HG03039 (cell line): ENCODE results near the gene DEPDC1B.
A peak's percentile ranks its signal among the peaks of the same experiment; 100 is the strongest.
"Not testable (repeated sequence)": the region's sequence is repeated elsewhere in the genome, so short reads cannot be mapped to it uniquely, and the experiment has no call there.

Experiments
- ATAC-seq: cut with Tn5 transposase; IDR thresholded peaks from one replicate; pipeline ENCODE4 v1.9.1; 2021; ENCODE audit warnings: mild to moderate bottlenecking, moderate library complexity; ENCODE audit not compliant: unreplicated experiment

DEPDC1B gene

DNA sequence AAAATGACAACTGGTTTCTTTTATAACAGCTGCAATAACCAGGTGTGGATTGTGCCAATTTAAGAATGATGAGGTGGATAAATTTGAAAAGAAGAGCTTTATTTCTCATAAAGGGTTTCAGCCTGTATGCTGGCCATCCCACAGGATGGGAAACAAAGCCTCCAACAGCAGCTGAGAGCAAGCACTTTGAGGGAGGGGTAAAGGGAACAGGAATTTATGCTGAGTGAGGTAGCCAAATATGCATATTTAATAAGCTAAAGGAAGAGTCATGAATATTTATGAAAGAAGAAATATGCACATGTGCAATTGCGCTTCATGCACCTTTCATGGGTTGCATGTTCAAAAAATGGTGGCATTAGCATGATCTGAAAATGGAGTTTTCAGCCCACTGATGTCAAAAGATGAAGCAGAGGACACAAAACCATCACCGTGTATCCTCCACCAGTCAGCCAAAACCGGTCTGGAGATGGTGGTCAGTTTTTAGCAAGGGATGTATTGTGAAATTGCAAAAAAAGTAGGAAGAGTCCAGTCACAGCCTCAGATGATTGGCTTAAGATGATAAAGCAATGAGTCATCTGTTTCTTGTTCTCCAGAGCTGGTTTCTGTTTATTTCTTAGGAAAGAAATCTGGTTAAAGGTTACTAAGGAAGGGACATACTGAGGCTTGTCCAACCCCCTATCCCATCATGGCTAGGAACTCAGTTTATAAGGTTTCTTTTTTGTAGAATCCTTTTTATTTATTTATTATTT, 47.9 kb downstream of the DEPDC1B start:
- ATAC-seq: no peak

DNA sequence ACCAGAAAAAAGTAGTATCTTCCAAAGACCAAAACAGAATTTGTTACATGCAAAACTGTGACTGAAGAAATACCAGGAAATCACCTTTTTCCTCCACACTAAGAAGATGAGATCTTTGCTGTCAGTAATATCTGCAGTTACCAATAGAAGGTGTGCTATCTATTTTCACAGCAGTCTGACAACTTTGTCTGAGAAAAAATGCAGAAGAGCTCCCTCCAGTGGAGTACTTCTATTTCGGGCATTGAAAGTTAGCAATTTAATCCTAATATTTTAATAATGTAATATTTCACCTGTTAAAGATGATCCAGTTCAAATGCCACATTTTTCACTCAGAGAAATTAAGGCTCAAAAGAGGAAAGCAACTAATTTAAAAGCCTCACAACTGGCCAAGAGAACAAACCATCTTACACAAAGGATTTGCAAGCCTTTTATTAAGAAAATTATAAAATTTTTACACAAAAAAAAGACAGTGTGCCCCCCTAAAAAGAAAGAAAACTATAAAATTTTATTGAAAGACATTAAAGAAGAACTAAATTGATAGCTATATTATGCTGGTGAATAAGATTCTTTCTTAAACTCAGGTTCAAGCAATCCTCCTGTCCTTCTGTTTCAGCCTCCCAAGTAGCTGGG, 50.6 kb downstream of the DEPDC1B start:
- ATAC-seq: peak; percentile 62

DNA sequence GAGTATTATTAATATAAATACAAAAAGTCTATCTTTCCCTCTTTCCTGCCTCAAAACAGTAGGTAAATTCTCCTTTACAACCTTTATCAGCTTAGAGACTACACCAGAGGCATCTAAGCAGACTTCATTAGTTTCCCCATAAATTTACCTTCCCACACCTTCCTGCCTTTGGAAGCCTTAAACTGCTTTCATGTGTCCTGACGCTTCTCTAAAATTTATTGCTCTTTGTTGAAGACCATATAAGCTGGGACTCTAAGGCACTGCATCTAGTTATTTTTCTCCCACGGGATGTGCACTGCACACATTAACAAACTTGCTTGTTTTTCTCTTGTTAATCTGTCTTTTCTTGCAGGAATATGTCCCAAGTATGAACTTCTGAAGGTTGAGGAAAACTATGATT, 51.8 kb downstream of the DEPDC1B start:
- ATAC-seq: no peak

DNA sequence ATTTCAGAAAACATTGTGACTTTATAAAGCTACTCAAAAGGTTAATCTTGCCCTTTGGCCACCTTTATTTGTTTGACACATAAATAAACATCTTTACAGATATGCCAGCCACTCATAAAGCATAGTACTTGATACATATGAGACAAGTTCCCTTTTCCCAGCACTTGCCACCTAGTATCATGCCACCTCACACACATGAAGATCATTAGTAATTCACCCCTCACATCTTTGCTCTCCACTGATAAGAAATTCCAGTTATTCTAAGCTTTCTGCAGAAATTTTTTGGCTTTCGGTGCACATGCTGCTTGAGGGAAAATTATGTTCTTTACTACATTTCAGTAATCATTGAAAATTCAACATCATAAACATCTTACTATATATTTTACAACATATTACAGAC, 59.1 kb downstream of the DEPDC1B start:
- ATAC-seq: no peak

DNA sequence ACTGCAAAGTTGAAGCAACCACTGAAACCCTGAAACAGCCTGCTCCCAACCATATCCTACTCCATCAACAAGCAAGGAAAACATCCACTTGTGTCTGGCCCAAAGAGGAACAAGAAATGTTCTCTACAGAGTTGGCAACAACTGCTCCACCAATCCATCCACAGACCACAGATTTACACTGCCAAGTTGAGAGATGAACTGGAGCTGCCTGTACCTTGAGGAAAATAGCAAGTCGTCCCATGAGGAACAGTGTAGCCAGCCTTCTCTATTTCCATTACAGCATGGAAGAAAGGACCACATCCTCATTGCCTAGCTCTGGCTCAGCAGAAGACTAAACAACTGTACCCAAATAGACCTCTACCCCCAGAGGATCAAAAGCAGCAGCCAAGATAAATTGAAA, 60.4 kb downstream of the DEPDC1B start:
- ATAC-seq: no peak

DNA sequence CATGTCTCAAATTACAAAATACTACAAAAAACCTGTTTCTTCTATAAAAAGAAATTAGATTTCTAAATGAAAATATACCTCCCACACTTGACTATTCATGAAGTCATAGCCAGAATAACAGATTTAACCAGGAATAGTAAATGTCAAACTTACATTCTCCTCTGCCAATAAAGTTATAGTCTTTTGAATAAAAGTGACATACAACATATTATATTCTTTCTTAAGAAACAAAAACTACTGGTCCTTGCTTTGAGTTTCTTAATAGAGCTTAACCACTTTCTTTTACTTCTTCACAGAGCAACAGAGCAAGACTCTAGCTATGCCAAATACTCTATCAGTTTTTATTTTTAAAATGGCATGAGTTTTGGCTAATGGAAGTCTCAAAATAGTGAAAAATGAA, 61.7 kb downstream of the DEPDC1B start:
- no peak for ATAC-seq

DNA sequence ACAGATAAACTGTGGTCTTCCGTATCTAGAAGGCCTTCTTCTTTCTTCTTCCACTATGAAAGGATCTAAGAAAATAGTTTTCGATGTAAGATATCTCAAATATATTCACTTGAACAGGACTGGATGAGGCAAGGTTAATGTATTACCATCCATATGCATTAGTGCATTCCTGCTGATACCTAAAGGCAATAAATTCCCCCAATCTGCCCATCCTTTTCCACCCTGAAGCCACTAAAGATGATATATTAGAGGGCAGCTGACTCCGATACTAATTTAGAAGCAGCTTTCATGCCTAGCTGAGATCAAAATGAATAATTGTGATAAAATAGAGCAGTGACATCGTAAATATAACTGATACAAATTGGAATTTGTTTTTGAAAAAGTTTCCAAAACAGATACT, 63.3 kb downstream of the DEPDC1B start:
- no peak for ATAC-seq

DNA sequence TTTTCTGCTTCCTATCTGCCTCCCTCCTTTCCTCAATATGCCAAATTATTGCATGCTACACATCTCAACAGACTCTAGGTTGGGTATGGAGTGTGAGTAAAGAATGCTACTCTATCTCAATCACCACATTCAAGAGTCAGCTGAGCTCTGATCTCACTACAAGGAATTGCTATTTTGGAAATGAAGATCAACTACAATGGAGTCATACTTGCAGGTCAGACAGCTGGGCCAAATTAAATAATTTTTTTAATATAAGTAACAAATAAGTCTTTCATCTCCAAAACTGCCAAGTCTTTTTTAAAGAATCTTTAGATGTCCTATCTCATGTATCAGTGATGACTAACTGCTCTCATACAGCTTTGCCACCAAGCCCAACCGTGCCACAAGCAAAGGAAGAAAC, 64.0 kb downstream of the DEPDC1B start:
- no peak for ATAC-seq

DNA sequence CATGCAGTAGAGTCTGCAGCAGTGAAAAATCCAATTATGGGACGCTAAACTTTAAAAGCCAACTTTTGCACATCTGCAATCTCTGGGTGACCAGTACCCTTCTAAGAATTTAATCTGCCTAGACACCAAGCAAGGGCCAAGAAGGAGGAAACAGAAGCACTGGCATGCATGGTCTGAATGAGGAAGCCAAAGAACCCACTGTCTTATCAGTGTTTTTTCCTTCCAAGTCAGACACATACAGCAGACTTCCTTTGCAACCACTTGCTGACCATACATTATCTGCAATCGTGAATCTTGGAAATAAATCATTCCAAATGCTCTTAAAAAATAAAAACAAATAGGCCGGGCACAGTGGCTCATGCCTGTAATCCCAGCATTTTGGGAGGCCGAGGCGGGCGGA, 65.9 kb downstream of the DEPDC1B start:
- ATAC-seq: no peak

DNA sequence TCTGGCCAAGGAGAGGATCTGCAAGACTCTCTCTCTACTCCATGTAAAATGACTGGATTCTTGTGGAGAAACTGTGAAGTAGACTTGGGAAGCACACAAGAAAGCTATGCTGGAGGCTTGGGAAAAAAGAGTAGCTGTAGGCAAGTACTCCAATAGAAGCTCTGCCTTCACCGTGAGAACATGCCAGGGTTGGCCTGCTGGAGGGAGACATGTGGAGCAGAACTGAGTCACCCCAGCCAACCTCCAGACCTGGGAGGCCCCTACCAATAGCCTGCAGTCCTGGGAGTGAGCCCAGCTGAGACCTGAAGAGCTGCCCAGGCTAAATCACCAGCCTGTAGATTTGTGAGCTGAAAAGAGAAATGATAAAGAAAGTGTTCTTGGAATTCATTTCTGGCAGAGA, 66.6 kb downstream of the DEPDC1B start:
- no peak for ATAC-seq

DNA sequence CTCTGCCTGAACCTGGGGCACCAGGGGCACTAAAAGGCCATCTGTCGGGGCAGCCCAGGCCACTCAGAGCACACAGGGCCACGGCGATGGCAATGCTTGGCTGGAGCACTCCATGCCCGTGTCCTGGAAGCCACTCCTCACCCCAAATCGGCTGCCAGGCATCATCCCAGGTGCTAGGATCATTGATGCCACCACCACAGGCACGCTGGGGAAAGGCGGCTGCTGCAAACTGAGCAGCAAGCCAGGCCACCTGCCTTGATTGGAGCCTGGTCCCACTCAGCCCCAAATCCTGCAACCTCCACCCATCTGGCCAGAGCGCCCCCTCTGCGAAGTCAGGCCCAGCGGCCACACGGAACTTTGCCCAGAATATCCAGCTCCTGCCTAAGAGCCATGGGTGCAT, 67.8 kb downstream of the DEPDC1B start:
- ATAC-seq: no peak

DNA sequence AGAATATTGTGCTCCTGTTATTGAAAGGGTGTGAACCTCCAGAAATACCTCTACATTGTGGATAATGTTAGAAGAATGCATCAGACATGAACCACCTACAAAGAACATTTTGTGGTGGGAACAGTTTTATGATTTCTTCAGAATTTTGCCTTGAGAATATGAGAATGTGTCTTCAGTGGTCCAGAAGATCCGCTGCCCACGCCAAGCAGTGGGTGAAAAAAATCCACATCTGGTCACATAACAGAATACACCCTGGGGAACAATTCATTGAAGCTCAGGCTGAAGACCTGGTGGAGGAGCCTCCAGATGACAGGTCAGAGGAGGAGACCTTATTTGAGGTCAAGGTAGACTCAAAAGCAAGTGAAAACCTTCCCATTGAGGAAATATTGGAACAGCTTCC, 69.1 kb downstream of the DEPDC1B start:
- ATAC-seq: no peak

DNA sequence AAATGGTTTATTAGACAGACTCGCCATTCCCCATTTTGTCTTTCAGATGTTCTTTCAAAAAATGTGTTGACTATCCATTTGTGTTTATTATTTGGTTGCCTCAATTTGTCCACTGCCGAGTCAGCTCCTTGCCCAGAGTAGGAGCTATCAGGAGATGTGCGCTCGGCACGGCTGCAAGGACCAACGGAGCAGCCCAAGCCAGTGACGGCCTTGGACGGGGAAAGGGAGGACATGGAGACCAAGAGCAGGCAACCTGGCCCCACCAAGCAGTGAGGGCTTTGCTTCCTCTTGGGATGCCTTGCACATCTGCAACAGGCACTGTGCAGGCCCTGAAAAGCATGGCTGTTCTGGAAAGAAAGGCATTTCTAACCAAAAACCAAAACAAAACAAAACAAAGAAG, 69.8 kb downstream of the DEPDC1B start:
- no peak for ATAC-seq

DNA sequence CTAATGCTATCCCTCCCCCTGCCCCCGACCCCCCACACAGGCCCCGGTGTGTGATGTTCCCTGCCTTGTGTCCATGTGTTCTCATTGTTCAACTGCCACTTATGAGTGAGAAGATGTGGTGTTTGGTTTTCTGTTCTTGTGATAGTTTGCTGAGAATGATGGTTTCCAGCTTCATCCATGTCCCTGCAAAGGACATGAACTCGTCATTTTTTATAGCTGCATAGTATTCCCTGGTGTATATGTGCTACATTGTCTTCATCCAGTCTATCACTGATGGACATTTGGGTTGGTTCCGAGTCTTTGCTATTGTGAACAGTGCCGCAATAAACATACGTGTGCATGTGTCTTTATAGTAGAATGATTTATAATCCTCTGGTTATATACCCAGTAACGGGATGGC, 75.1 kb downstream of the DEPDC1B start:
- not testable (repeated sequence) for ATAC-seq

DNA sequence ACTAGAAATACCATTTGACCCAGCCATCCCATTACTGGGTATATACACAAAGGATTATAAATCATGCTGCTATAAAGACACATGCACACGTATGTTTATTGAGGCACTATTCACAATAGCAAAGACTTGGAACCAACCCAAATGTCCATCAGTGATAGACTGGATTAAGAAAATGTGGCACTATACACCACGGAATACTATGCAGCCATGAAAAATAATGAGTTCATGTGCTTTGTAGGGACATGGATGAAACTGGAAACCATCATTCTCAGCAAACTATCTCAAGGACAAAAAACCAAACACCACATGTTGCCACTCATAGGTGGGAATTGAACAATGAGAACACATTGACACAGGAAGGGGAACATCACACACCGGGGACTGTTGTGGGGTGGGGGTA, 79.2 kb downstream of the DEPDC1B start:
- not testable (repeated sequence) for ATAC-seq

DNA sequence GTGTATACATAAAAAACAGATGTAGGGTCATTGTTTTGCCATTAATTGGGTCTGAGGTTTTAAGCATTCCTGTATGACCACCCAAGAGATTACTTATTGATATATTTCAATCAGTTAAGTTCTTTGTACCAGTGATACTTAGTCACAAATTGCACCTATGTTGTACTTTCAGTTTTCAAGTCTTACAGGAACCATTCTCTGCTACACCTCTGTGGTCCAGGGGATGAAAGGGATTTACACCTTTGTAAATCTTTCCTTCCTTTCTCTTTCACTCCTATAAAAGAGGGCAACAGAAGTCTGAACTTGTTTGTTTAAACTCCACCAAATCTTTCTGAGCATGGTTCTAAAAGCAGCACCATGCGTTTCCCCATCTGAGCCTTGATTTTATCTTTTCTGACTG, 86.1 kb downstream of the DEPDC1B start:
- no peak for ATAC-seq

DNA sequence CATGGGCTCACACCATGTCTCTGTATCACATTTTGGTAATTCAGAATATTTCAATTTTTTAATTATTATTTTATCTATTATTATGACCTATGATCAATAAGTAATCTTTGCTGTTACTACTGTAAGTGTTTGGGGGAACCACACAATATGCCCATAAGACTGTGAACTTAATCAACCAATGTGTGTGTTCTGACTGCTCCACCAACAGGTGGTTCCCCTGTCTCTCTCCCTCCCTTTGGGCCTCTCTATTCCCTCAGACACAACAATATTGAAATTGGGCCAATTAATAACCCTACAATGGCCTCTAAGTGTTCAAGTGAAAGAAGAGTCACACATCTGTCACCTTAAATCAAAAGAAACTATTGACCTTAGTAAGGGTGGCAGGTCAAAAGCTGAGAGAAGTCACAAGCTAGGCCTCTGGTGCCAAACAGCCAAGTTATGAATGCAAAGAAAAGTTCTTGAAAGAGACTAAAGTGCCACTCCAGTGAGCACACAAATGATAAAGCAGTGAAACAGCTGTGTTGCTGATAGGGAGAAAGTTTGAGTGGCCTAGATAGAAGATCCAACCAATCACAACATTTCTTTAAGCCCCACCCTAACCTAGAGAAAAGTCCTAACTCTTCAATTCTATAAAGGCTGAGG, 88.7 kb downstream of the DEPDC1B start:
- ATAC-seq: no peak

DNA sequence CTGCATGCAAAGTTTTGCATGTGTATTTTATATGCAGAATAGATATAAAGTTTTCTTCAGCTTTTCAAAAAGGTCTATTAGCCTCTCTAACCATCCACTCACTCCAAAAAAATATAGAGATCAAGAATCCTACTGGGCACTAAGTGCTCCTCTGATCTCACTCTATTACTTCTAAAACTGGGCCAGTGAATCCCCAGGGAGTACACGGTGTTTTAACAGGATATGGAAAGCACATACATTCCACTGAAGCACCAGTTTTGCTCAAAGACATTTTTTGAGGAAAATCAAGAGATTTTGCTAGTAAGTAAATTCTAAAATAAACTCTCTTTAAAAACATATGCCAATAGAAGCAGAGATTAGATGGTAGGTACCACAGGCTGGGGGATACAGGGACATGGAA, 95.2 kb downstream of the DEPDC1B start:
- no peak for ATAC-seq

DNA sequence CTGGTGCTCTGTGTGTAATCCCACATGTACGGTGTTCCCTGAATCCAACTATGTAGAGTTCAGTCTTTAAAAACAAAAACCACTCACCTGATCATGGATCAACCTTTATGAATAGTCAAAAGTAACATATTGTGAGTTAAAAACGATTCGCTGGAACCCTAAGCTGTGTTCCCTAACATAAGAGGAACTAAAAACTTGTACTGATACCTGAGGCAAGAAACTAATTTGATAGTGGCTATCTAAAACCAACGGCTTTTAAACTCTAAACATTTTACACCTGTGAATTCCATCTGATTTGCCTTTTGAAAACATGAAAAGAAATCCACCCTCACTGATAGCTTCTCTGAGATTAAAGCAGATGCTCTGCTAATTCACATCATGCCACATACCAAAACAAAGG, 101.5 kb downstream of the DEPDC1B start:
- peak; percentile 41 for ATAC-seq

DNA sequence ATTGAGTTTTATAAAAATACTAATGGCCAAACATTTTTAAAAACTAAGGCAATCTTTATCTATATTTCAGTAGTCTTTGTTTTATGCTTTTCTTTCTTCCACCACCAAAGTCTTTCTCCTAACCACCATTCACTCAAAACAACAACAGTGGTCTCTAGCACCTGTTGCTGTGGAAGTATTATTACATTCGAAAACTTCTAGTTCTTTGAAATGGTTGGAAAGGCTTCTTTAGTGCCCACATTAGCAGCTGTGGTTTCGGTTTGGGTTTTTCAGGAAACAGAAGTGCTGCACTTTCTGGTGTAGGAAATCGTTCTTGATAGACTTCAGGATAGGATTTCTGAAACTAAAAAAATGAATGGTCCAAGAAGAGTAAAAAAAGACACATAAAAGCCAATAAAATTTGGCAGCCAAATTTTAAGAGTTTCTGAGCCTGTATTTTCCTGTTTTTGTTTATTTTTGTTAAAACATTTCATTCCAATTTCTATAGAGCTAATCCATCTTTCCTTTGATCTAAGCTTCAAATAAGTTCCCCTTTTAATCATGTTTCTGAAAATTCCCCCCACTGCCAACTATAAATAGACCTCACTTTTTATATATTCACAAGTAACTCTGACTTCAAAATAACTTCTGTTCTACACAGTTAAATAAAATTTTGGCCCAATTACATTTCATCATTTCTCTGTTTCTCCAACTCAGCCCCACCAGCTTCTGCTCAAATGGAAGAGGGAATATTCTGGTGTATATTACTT, 102.2 kb downstream of the DEPDC1B start:
- peak; percentile 70 for ATAC-seq

DNA sequence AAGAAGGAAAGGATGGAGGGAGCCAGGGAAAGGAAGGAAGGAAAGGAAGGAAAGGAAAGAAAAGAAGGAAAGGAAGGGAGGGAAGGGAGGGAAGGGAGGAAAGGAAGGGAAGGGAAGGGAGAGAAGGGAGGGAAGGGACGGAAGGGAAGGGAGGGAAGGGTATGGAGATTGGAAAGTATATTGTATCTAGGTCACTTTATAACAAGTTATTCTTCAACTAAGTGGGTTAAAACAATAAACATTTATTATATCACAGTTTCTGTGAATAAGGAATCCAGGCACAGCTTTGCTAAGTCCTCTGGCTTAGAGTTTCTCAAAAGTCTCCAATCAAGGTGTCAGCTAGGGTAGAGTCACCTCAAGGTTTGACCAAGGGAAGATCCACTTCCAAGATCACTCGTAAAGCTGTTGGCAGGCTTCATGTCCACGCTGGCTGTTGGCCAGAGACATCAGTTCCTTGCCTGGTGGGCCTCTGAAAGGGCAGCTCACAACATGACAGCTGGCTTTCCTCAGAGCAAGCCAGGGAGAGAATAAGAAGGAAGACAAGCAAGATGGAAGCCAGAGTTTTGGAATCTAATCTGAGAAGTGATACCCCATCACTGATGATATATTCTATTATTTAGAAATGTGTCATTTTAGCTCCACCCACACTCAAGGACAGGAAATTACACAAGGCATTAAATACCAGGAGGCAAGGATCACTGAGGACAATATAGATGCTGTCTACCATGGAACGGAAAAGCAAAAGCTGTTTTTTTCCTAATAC, 105.1 kb downstream of the DEPDC1B start:
- no peak for ATAC-seq
